HG03565 (cell line): ENCODE data around the gene SYCE3.
"Not testable (repeated sequence)": the region's sequence is repeated elsewhere in the genome, so short reads cannot be mapped to it uniquely, and the experiment has no call there.

Experiments used
- ATAC-seq: cut with Tn5 transposase; IDR thresholded peaks from one replicate; pipeline ENCODE4 v1.9.1; 2021; ENCODE audit warnings: mild to moderate bottlenecking, moderate library complexity; ENCODE audit not compliant: unreplicated experiment

Gene SYCE3

GRCh38 chr22:50551160-50551752 is 11.5 kb downstream of the SYCE3 start:
- ATAC-seq, result no peak

- ATAC-seq, result no peak
Observed at GRCh38 chr22:50550395-50550794, 12.3 kb downstream of the SYCE3 start.

GRCh38 chr22:50548921-50549790 is 13.6 kb downstream of the SYCE3 start:
- ATAC-seq, result no peak

- ATAC-seq, result no peak
Observed at GRCh38 chr22:50548040-50548920, 14.4 kb downstream of the SYCE3 start.

- ATAC-seq, result no peak
Observed at GRCh38 chr22:50547263-50547985, 15.3 kb downstream of the SYCE3 start.

GRCh38 chr22:50546326-50547262 is 16.1 kb downstream of the SYCE3 start:
- no peak for ATAC-seq

- ATAC-seq, result no peak
Observed at GRCh38 chr22:50545522-50546325, 17.0 kb downstream of the SYCE3 start, which contains the start of gene KLHDC7B. KLHDC7B (plus strand) TSS chr22:50545899; CDS start chr22:50546244, 345 bp downstream.

- ATAC-seq, result no peak
Observed at GRCh38 chr22:50544746-50545253, 17.9 kb downstream of the SYCE3 start.

GRCh38 chr22:50544078-50544745 is 18.5 kb downstream of the SYCE3 start:
- no peak for ATAC-seq

- no peak for ATAC-seq
Observed at GRCh38 chr22:50542416-50542927, 20.2 kb downstream of the SYCE3 start.

- not testable (repeated sequence) for ATAC-seq
Observed at GRCh38 chr22:50541667-50542026, 21.1 kb downstream of the SYCE3 start.

- no peak for ATAC-seq
Observed at GRCh38 chr22:50540381-50540780, 22.3 kb downstream of the SYCE3 start.

- ATAC-seq, result no peak
Observed at GRCh38 chr22:50537765-50538164, 25.0 kb downstream of the SYCE3 start.

GRCh38 chr22:50536226-50536625 is 26.5 kb downstream of the SYCE3 start:
- ATAC-seq, result no peak

- no peak for ATAC-seq
Observed at GRCh38 chr22:50535113-50535512, 27.6 kb downstream of the SYCE3 start.

- not testable (repeated sequence) for ATAC-seq
Observed at GRCh38 chr22:50533856-50534711, 28.6 kb downstream of the SYCE3 start.
